ENCODE measurements around the gene IVD.
A peak's percentile ranks its signal among the peaks of the same experiment; 100 is the strongest.

The IVD gene

GRCh38 chr15:40437752-40438687 is 32.4 kb downstream of the IVD start:
- no peak for DNase-seq (ENCODE audit: low read depth)
- H3K4me3 ChIP-seq (ENCODE audit: control insufficient read depth, low read depth, low read length) = no peak overlapping the region
- no peak for TF ChIP-seq CTCF (conservative IDR thresholded peaks at IDR 0.05; ENCODE audit: control insufficient read depth, insufficient read depth, low read depth, low read length)

- no peak overlapping the region for H3K4me3 ChIP-seq (ENCODE audit: control insufficient read depth, low read depth, low read length)
Observed at GRCh38 chr15:40438712-40439111, 33.1 kb downstream of the IVD start.

GRCh38 chr15:40439461-40439959 is 33.9 kb downstream of the IVD start:
- H3K4me3 ChIP-seq (ENCODE audit: control insufficient read depth, low read depth, low read length) = peak overlapping the region; percentile 61
- DNase-seq (ENCODE audit: low read depth) = no peak
- TF ChIP-seq CTCF (conservative IDR thresholded peaks at IDR 0.05; ENCODE audit: control insufficient read depth, insufficient read depth, low read depth, low read length) = no peak

More at GRCh38 chr15:40438712-40439111, 33.1 kb downstream of the IVD start:
- DNase-seq (ENCODE audit: low read depth) = no peak
- no peak for TF ChIP-seq CTCF (conservative IDR thresholded peaks at IDR 0.05; ENCODE audit: control insufficient read depth, insufficient read depth, low read depth, low read length)

GRCh38 chr15:40439960-40440742 is 34.6 kb downstream of the IVD start:
- peak overlapping the region; percentile 61 for H3K4me3 ChIP-seq (ENCODE audit: control insufficient read depth, low read depth, low read length)
- peak; percentile 47 for DNase-seq (ENCODE audit: low read depth)
- TF ChIP-seq CTCF (conservative IDR thresholded peaks at IDR 0.05; ENCODE audit: control insufficient read depth, insufficient read depth, low read depth, low read length) = no peak

GRCh38 chr15:40440743-40441564 is 35.4 kb downstream of the IVD start, which contains the start of gene BAHD1:
BAHD1 (plus strand) TSS chr15:40440953; CDS start chr15:40458465, 17,512 bp downstream.
- no peak for TF ChIP-seq CTCF (conservative IDR thresholded peaks at IDR 0.05; ENCODE audit: control insufficient read depth, insufficient read depth, low read depth, low read length)
- peak within 1 kb of the TSS; percentile 61 for H3K4me3 ChIP-seq (ENCODE audit: control insufficient read depth, low read depth, low read length)
- DNase-seq (ENCODE audit: low read depth) = peak; percentile 90

Data from fibroblast of mammary gland (primary cell).